ENCODE results near the gene PAX6.

The PAX6 gene

DNA sequence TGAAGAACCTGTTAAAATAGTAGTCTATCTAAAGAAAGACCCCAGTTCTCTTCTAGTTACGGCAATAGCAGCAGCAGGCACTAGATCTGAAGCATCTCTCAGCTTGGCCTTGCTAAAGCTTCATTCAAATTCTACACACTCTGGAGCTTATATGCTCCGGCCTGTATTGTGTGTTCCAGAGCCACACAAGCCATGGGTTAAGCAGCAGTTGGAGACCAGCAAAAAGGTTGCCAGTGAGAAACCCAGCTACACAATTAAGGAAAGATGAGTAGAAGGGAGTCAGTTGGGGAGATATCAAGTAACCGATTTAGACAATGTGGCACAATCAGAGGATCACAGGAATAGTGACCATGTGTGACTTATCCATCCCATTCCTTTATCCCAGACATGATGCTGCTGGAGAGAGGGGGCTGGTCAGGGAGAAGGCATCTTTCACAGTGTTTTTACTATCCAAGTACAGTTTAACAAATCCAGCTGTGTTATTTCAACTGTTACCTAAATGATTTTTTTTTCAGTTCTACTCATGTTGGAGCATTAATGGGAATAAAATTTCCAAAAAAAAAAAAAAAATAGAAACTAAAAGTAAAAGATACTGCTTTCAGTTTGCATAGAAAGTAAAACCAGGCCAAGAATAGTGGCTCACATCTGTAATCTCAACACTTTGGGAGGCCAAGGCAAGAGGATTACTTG is 41.0 kb downstream of the PAX6 start:
- H3F3A ChIP-seq (ENCODE audit: insufficient read depth): no peaks in the 10 kb centered on the region
- H3K9me3 ChIP-seq (ENCODE audit: insufficient read depth, low read length): no peaks in the 10 kb centered on the region
- H3K27me3 ChIP-seq (ENCODE audit: low read length): no peaks in the 10 kb centered on the region
- H3K9me2 ChIP-seq (replicated peaks; ENCODE audit: insufficient read depth, low read length): no peaks in the 10 kb centered on the region
- H2AFZ ChIP-seq (ENCODE audit: low read depth, low read length, severe bottlenecking): no peak overlapping the region
- no peak overlapping the region for H3K4me3 ChIP-seq (ENCODE audit: insufficient read depth, low read length, poor library complexity, severe bottlenecking)
- H3K9ac ChIP-seq (ENCODE audit: low read length): no peak overlapping the region
- no peaks in the 10 kb centered on the region for H3K36me3 ChIP-seq (ENCODE audit: low read length)
- H3K27ac ChIP-seq (ENCODE audit: low read depth, low read length): no peak overlapping the region
- no peak overlapping the region for H3K4me2 ChIP-seq (ENCODE audit: low read depth, low read length, poor library complexity, severe bottlenecking)
- no peak for TF ChIP-seq EZH2phosphoT487 (conservative IDR thresholded peaks at IDR 0.05; ENCODE audit: low read length)
- TF ChIP-seq CTCF (IDR thresholded peaks at IDR 0.05; ENCODE audit: insufficient read depth, low read length, poor library complexity, severe bottlenecking): no peak
- H4K20me1 ChIP-seq (ENCODE audit: low read depth, low read length): no peaks in the 10 kb centered on the region
- H3K79me2 ChIP-seq (ENCODE audit: insufficient read depth, low read length): no peaks in the 10 kb centered on the region

DNA sequence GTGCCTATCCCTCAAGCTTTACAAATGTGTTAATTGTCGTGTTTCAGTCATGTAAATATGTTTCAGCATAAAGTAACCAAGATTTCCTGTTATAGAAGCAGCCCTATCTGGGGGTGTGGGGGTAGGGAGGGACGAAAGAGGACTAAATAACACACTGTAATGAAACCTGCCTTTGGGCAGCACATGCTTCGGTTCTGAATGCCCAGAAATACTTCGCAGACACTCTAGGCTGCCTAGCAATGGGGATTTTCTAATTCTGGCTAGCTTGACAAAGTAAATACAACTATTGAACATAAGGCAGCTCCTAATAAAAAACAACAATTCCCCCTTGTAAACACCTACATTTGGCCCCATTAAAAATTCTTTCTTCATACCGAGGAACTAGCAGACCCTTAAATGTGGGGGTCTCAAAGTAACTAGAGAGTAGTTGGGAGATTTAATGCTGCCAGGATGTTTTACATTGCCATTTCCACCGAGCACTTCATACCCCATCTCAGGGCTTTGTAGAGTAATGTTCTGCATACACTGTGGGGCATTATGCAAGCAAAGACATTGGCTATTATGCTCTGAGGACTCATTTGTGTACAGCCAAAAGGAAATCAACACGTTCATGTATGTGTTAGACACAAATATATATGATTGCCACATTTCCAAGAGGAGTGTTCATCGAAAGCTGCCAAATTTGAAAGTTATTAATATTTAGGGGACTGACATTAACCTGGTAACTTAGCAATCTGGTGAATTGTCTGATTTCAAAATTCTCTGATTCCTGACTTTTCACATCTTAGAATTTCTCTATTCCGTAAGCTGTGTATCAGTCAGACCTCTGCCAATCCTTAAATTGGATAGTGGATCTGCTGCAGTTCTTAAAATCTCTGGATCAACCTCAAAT is 42.1 kb downstream of the PAX6 start:
- no peaks in the 10 kb centered on the region for H3K36me3 ChIP-seq (ENCODE audit: low read length)
- no peaks in the 10 kb centered on the region for H3K9me3 ChIP-seq (ENCODE audit: insufficient read depth, low read length)
- no peaks in the 10 kb centered on the region for H4K20me1 ChIP-seq (ENCODE audit: low read depth, low read length)
- no peaks in the 10 kb centered on the region for H3K9me2 ChIP-seq (replicated peaks; ENCODE audit: insufficient read depth, low read length)
- H3F3A ChIP-seq (ENCODE audit: insufficient read depth): no peaks in the 10 kb centered on the region
- no peaks in the 10 kb centered on the region for H3K27me3 ChIP-seq (ENCODE audit: low read length)
- H3K4me3 ChIP-seq (ENCODE audit: insufficient read depth, low read length, poor library complexity, severe bottlenecking): no peak overlapping the region
- no peak overlapping the region for H3K27ac ChIP-seq (ENCODE audit: low read depth, low read length)
- H3K79me2 ChIP-seq (ENCODE audit: insufficient read depth, low read length): no peaks in the 10 kb centered on the region
- no peak overlapping the region for H3K9ac ChIP-seq (ENCODE audit: low read length)
- TF ChIP-seq EZH2phosphoT487 (conservative IDR thresholded peaks at IDR 0.05; ENCODE audit: low read length): no peak
- TF ChIP-seq CTCF (IDR thresholded peaks at IDR 0.05; ENCODE audit: insufficient read depth, low read length, poor library complexity, severe bottlenecking): no peak
- H3K4me2 ChIP-seq (ENCODE audit: low read depth, low read length, poor library complexity, severe bottlenecking): no peak overlapping the region
- no peak overlapping the region for H2AFZ ChIP-seq (ENCODE audit: low read depth, low read length, severe bottlenecking)

- H4K20me1 ChIP-seq (ENCODE audit: low read depth, low read length): no peaks in the 10 kb centered on the region
- H3K4me2 ChIP-seq (ENCODE audit: low read depth, low read length, poor library complexity, severe bottlenecking): no peak overlapping the region
- no peaks in the 10 kb centered on the region for H3K36me3 ChIP-seq (ENCODE audit: low read length)
- no peaks in the 10 kb centered on the region for H3K9me2 ChIP-seq (replicated peaks; ENCODE audit: insufficient read depth, low read length)
- TF ChIP-seq EZH2phosphoT487 (conservative IDR thresholded peaks at IDR 0.05; ENCODE audit: low read length) (no peak), CTCF (IDR thresholded peaks at IDR 0.05; ENCODE audit: insufficient read depth, low read length, poor library complexity, severe bottlenecking) (no peak)
- no peaks in the 10 kb centered on the region for H3K79me2 ChIP-seq (ENCODE audit: insufficient read depth, low read length)
- no peaks in the 10 kb centered on the region for H3K27me3 ChIP-seq (ENCODE audit: low read length)
- no peak overlapping the region for H3K4me3 ChIP-seq (ENCODE audit: insufficient read depth, low read length, poor library complexity, severe bottlenecking)
- H3K9me3 ChIP-seq (ENCODE audit: insufficient read depth, low read length): no peaks in the 10 kb centered on the region
- H2AFZ ChIP-seq (ENCODE audit: low read depth, low read length, severe bottlenecking): no peak overlapping the region
- H3K9ac ChIP-seq (ENCODE audit: low read length): no peak overlapping the region
- no peak overlapping the region for H3K27ac ChIP-seq (ENCODE audit: low read depth, low read length)
- H3F3A ChIP-seq (ENCODE audit: insufficient read depth): no peaks in the 10 kb centered on the region
Measured at GRCh38 chr11:31767685-31768084, 43.4 kb downstream of the PAX6 start.

Data from SU-DHL-6 (cell line).